Retinal pigment epithelial cell (primary cell): Measurements from ENCODE around the gene PET100.

ENCODE experiments used
- DNase-seq: peaks from one replicate; pipeline ENCODE4 v3.0.0-alpha.2; 2010; ENCODE audit warnings: low read depth
- H3K4me3 ChIP-seq: 2 replicates; pipeline ENCODE4 v1.5.1; 2011; ENCODE audit warnings: mild to moderate bottlenecking, low read length, control low read depth, moderate library complexity
- TF ChIP-seq, protein P1 (sequence below): conservative IDR thresholded peaks from 2 replicates; pipeline ENCODE4 v1.5.1; 2011; ENCODE audit warnings: low read depth, low read length, control low read depth, inconsistent platforms

Gene PET100

GRCh38 chr19:7636317-7636690 lies 6.7 kb downstream of the PET100 start:
- DNase-seq = no peak
- TF ChIP-seq, protein P1, sequence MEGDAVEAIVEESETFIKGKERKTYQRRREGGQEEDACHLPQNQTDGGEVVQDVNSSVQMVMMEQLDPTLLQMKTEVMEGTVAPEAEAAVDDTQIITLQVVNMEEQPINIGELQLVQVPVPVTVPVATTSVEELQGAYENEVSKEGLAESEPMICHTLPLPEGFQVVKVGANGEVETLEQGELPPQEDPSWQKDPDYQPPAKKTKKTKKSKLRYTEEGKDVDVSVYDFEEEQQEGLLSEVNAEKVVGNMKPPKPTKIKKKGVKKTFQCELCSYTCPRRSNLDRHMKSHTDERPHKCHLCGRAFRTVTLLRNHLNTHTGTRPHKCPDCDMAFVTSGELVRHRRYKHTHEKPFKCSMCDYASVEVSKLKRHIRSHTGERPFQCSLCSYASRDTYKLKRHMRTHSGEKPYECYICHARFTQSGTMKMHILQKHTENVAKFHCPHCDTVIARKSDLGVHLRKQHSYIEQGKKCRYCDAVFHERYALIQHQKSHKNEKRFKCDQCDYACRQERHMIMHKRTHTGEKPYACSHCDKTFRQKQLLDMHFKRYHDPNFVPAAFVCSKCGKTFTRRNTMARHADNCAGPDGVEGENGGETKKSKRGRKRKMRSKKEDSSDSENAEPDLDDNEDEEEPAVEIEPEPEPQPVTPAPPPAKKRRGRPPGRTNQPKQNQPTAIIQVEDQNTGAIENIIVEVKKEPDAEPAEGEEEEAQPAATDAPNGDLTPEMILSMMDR = no peak
- peak overlapping the region; percentile 71 for H3K4me3 ChIP-seq

- TF ChIP-seq, protein P1 = no peak
- peak within 1 kb of the TSS; percentile 71 for H3K4me3 ChIP-seq
- no peak for DNase-seq
Measured at GRCh38 chr19:7636691-7637373, 7.2 kb downstream of the PET100 start, which contains the start of gene STXBP2. Gene STXBP2, plus strand, starts transcription at chr19:7637110. Its CDS starts 40 bp downstream, at chr19:7637150.

DNA sequence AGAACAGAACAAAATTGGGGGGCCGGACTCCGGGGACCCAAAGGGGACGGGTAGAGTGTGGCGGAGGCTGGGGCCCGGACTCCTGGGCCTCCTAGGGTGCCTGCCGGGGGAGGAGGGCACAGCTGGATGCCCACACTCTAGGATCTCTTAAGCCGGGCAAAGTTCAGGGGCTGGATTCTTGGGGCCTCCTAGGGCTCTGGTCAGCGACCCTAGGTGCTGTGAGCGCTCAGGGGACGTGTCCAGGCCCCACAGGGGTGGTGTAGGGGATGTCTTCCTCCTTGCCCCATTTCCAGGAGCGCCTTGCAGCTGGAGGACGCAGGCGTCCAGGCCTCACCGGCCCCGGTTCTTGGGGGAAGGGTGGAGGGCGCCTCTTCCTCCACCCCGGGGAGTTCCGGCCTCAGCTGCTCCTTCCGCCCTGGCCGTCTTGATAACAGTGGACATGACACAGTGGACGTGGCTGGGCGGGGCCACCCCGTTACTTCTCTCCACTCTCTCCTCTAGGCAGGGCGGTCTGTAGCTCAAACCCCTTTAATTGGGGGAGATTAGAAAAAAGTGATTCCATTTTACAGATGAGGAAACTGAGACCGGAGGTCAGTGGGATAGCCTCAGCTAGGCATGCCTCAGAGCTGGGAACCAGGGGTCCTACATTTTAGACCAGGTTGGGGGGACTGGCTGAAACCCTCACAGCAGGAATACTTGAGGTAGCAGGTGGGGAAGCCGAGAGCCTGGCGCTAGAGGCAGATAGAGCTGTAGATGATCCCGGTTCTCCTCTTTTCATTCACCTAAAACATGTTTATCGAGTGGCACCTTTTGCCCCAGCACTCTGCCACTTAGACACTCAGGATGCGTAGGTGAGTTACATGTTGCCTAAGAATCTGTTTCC lies 8.0 kb downstream of the PET100 start:
- H3K4me3 ChIP-seq = peak overlapping the region; percentile 71
- TF ChIP-seq, protein P1 = no peak
- DNase-seq = no peak

DNA sequence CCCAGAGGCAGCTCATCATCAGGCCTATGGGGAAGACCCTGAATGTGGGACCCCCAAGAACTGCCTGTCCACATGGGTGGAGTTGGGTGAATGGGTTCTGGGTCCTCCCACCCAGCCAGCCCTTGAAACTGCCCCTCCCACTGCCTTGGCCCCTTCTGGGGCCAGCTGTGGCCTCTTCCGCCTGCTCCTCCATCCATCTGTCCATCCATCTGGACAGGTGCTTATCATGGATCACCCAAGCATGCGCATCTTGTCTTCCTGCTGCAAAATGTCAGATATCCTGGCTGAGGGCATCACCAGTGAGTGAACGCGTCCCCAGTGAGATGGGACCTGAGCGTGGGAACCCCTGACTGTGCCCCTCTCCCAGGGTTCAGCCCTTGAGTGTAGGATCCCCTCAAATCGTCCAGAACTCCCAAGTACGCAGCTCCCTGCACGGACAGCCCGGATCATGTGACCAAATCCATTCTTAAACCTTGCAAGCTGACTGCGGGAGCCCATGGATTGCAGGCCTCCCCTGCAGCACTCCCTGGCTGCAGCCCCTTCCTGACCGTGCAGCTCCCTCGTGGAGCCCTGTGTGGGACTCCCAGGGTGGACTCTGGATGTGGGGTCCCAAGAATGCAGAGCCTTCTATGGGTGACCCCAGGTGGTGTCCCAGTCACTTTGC lies 9.3 kb downstream of the PET100 start:
- H3K4me3 ChIP-seq = no peak overlapping the region
- TF ChIP-seq, protein P1 = no peak
- no peak for DNase-seq

DNA sequence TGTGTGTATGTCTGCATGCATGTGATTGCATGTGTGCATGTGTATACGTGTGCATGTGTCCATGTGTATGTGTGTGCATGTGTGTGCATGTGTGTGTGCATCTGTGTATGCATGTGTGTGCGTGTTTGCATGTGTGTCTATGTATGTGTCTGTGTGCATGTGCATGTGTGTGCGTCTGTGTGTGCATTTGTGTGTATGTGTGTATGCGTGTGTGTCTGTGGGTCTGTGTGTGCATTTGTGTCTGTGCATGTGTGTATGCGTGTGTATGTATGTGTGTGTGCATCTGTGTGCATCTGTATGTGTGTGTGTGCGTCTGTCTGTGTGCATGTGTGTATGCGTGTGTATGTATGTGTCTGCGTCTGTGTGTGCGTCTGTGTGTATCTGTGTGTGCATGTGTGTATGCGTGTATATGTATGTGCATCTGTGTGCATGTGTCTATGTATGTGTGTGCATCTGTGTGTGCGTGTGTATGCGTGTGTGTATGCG lies 10.3 kb downstream of the PET100 start:
- TF ChIP-seq, protein P1 = no peak
- DNase-seq = no peak
- H3K4me3 ChIP-seq = no peak overlapping the region

- TF ChIP-seq, protein P1 = no peak
- DNase-seq = no peak
- H3K4me3 ChIP-seq = no peak overlapping the region
Measured at GRCh38 chr19:7640803-7641202, 11.2 kb downstream of the PET100 start.
